ENCODE measurements around the gene TRIM41. TPM values are rescaled to one million over a fixed set of nuclear protein-coding genes. Genes with fewer than 3 reads are reported as not detected.

Gene TRIM41
- total and polyA plus RNA-seq, 9 of the 15 experiments (the other 6 are each of a cell fraction or from before 2014, with no cell fraction given): 1.8 to 47.6 (median 20.9) TPM

DNA sequence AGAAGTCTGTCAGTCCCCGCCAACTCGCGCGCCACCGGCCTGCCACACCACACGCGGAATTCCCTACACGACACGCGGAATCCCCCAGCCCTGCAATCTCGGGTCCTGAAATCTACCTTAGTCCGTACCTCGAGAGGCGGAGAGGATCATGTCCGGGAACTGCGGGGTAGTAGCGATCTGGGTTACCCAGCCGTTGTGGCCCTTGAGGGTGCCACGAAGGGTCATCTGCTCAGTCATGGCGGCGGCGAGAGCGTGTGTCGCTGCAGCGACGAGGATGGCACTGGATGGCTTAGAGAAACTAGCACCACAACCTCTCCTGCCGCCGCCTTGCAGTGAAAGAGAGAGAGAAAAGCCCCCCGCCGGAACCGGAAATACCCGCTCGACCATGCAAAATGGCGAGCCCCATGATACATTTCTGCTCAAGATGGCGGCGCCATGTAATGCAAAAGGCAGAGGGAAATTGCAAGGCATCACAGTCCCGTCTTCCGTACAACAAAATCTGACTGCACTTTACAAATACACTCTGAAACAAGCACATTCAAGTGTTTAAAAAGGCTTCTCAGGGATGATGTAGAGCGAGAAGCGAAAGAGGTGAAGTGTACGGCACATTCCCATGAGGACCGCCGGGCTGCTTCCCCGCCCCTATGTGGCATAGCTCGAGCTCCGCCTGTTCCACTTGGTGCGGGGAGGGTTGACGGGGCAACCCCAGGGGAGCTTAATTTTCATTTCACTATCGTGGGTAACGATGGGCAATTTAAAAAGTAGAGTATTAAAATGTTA lies 20.7 kb downstream of the TRIM41 start, which contains the start of gene RACK1 (continued):
- TF ChIP-seq ZNF740 (CRISPR knock-in tag; IDR thresholded peaks at IDR 0.05) (peak; percentile 77), ZNF740 (tag; IDR thresholded peaks at IDR 0.05) (peak in 1 of 2 experiments; percentile 39; a peak in 2 of 4 replicates), ZSCAN29 (IDR thresholded peaks at IDR 0.05) (no peak), CXXC5 (CRISPR knock-in tag; IDR thresholded peaks at IDR 0.05) (0 out of 2 replicates have a peak, but pooled peaks have one; percentile 11), GABPA (tag; conservative IDR thresholded peaks at IDR 0.05; ENCODE audit: low read depth) (peak; percentile 99), LCOR (CRISPR knock-in tag; IDR thresholded peaks at IDR 0.05) (peak; percentile 89), SREBF1 (IDR thresholded peaks at IDR 0.05; ENCODE audit: borderline replicate concordance, low read depth, low read length) (no peak), KAT2B (IDR thresholded peaks at IDR 0.05; ENCODE audit: low read depth, low read length) (peak; percentile 41), SIN3B (IDR thresholded peaks at IDR 0.05; ENCODE audit: low read depth) (peak; percentile 23), PCBP1 (IDR thresholded peaks at IDR 0.05; ENCODE audit: low read depth, low read length, poor library complexity, severe bottlenecking) (peak; percentile 66), FOXA3 (CRISPR knock-in tag; conservative IDR thresholded peaks at IDR 0.05 in 1 of 2, IDR thresholded peaks at IDR 0.05 in 1 of 2) (peak in 1 of 2 experiments; percentile 10; a peak in 2 of 4 replicates), HOXB6 (CRISPR knock-in tag; IDR thresholded peaks at IDR 0.05; ENCODE audit: borderline replicate concordance) (no peak), KAT8 (IDR thresholded peaks at IDR 0.05; ENCODE audit: low read depth) (peak; percentile 71), KDM4B (IDR thresholded peaks at IDR 0.05; ENCODE audit: borderline replicate concordance in 2 of 2, low read depth in 1 of 2) (peak in 1 of 2 experiments; percentile 81; a peak in 2 of 4 replicates), HDAC8 (tag; IDR thresholded peaks at IDR 0.05) (no peak), TSC22D4 (tag; IDR thresholded peaks at IDR 0.05) (no peak), TAF1 (IDR thresholded peaks at IDR 0.05; ENCODE audit: control insufficient read depth, extremely low read depth, insufficient read depth, low read length, severe bottlenecking) (peak; percentile 99), TAF9B (IDR thresholded peaks at IDR 0.05; ENCODE audit: partially characterized antibody) (peak; percentile 99)
- TF ChIP-seq, protein P1, sequence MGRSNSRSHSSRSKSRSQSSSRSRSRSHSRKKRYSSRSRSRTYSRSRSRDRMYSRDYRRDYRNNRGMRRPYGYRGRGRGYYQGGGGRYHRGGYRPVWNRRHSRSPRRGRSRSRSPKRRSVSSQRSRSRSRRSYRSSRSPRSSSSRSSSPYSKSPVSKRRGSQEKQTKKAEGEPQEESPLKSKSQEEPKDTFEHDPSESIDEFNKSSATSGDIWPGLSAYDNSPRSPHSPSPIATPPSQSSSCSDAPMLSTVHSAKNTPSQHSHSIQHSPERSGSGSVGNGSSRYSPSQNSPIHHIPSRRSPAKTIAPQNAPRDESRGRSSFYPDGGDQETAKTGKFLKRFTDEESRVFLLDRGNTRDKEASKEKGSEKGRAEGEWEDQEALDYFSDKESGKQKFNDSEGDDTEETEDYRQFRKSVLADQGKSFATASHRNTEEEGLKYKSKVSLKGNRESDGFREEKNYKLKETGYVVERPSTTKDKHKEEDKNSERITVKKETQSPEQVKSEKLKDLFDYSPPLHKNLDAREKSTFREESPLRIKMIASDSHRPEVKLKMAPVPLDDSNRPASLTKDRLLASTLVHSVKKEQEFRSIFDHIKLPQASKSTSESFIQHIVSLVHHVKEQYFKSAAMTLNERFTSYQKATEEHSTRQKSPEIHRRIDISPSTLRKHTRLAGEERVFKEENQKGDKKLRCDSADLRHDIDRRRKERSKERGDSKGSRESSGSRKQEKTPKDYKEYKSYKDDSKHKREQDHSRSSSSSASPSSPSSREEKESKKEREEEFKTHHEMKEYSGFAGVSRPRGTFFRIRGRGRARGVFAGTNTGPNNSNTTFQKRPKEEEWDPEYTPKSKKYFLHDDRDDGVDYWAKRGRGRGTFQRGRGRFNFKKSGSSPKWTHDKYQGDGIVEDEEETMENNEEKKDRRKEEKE (IDR thresholded peaks at IDR 0.05; ENCODE audit: borderline replicate concordance in 1 of 2, control insufficient read depth in 1 of 2, low read depth in 2 of 2, low read length in 1 of 2): peak in 1 of 2 experiments; percentile 81; a peak in 1 of 4 replicates
- TF ChIP-seq, protein P2, sequence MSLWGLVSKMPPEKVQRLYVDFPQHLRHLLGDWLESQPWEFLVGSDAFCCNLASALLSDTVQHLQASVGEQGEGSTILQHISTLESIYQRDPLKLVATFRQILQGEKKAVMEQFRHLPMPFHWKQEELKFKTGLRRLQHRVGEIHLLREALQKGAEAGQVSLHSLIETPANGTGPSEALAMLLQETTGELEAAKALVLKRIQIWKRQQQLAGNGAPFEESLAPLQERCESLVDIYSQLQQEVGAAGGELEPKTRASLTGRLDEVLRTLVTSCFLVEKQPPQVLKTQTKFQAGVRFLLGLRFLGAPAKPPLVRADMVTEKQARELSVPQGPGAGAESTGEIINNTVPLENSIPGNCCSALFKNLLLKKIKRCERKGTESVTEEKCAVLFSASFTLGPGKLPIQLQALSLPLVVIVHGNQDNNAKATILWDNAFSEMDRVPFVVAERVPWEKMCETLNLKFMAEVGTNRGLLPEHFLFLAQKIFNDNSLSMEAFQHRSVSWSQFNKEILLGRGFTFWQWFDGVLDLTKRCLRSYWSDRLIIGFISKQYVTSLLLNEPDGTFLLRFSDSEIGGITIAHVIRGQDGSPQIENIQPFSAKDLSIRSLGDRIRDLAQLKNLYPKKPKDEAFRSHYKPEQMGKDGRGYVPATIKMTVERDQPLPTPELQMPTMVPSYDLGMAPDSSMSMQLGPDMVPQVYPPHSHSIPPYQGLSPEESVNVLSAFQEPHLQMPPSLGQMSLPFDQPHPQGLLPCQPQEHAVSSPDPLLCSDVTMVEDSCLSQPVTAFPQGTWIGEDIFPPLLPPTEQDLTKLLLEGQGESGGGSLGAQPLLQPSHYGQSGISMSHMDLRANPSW (CRISPR knock-in tag; IDR thresholded peaks at IDR 0.05): no peak

All from K562 (cell line).